Hippocampal formation (tissue), 2 donors: Measurements from ENCODE around the gene UBE2D4.
A peak's percentile ranks its signal among the peaks of the same experiment; 100 is the strongest.
"Not testable (repeated sequence)": the region's sequence is repeated elsewhere in the genome, so short reads cannot be mapped to it uniquely, and the experiment has no call there.

Experiments used
- DNase-seq, 2 donors: peaks; one replicate each; lab custom pipeline; 2025; lab: John Stamatoyannopoulos, UW

UBE2D4 gene

GRCh38 chr7:43966392-43966791 lies 40.2 kb downstream of the UBE2D4 start:
- not testable (repeated sequence) for DNase-seq

GRCh38 chr7:43968172-43969040 lies 42.2 kb downstream of the UBE2D4 start:
- not testable (repeated sequence) for DNase-seq

GRCh38 chr7:43969586-43969985 lies 43.4 kb downstream of the UBE2D4 start:
- DNase-seq: not testable (repeated sequence)

- not testable (repeated sequence) for DNase-seq
Observed at GRCh38 chr7:43970698-43971097, 44.5 kb downstream of the UBE2D4 start.

- not testable (repeated sequence) for DNase-seq
Observed at GRCh38 chr7:43974033-43974573, 47.9 kb downstream of the UBE2D4 start.

GRCh38 chr7:43974725-43975482 lies 48.7 kb downstream of the UBE2D4 start:
- not testable (repeated sequence) for DNase-seq

- no peak for DNase-seq
Observed at GRCh38 chr7:43977525-43977924, 51.3 kb downstream of the UBE2D4 start.

- DNase-seq: not testable (repeated sequence)
Observed at GRCh38 chr7:43978102-43978501, 51.9 kb downstream of the UBE2D4 start.

GRCh38 chr7:43982848-43983247 lies 56.6 kb downstream of the UBE2D4 start:
- not testable (repeated sequence) for DNase-seq

- DNase-seq: not testable (repeated sequence)
Observed at GRCh38 chr7:43983736-43984135, 57.5 kb downstream of the UBE2D4 start.

GRCh38 chr7:43985904-43986864 lies 59.9 kb downstream of the UBE2D4 start:
- DNase-seq: peak in 1 of 2 donors; percentile 43

GRCh38 chr7:43987476-43987875 lies 61.2 kb downstream of the UBE2D4 start:
- not testable (repeated sequence) for DNase-seq

- DNase-seq: not testable (repeated sequence)
Observed at GRCh38 chr7:43990011-43990585, 63.9 kb downstream of the UBE2D4 start.

GRCh38 chr7:43990829-43991228 lies 64.6 kb downstream of the UBE2D4 start:
- not testable (repeated sequence) for DNase-seq

GRCh38 chr7:43992896-43993295 lies 66.7 kb downstream of the UBE2D4 start:
- DNase-seq: not testable (repeated sequence)

- DNase-seq: not testable (repeated sequence)
Observed at GRCh38 chr7:43994681-43995080, 68.4 kb downstream of the UBE2D4 start.

GRCh38 chr7:43997532-43997931 lies 71.3 kb downstream of the UBE2D4 start, which contains the start of gene SPDYE1:
SPDYE1 (plus strand) TSS chr7:43997897; CDS start chr7:43999950, 2,053 bp downstream.
- DNase-seq: not testable (repeated sequence)
